ENCODE measurements around the gene SLC1A3.

Gene SLC1A3

DNA sequence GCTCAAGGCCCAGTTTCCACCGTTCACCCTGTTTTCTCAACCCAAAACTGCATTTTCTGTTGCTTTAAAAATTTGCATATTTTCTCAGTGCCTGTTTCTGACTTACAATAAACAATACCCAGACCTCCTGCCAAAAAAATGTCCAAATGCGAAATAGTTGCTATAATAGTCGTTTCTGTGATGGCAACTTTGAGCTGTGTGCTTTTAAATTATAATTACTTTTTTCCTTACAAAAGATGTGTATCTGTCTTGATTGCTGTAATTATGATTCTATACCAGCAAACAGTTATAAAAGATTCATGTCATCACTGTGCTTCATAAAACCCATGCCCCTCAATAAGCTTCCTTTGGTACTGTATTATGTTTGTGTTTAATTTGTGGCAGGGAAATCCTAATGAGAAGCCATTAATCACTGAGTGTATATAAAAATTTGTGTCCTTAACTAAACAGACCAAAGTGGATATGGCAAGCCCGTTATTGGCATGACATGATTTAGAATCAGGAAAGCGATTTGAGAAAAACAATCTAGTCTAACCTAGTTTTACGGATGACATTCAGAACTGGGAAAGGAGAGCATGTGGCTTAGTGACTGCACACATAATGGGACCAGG lies 5.4 kb upstream of the SLC1A3 start:
- DNase-seq: no peak

DNA sequence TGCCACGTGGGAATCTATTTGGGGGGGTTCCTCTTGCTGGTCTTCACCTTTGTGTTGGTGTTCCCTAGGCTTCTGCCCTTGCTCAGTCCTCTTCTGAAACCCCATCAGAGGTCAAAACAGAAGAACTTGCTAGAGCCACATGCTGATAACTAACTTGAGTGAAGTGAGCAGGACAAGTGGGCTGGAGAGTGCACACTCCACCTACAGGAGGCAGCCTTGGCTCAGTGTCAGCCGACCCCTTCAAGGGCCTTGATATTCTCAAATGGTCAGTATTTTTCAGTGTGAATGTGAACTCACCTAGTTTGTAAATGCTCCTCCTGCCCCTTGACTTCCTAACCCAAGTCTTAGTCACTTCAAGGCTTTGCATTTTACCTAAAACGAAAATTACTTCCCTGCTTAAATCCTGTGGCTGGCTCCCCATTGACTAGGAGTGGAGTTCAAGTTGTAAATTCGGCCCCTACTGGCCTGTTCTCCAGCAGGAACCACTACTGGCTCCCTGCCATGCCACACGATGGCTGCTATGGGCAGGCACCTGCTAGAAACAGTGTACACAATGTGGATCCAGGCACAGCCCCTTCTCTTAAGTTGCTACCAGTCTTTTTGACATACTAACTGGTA lies 3.6 kb upstream of the SLC1A3 start:
- no peak for DNase-seq

DNA sequence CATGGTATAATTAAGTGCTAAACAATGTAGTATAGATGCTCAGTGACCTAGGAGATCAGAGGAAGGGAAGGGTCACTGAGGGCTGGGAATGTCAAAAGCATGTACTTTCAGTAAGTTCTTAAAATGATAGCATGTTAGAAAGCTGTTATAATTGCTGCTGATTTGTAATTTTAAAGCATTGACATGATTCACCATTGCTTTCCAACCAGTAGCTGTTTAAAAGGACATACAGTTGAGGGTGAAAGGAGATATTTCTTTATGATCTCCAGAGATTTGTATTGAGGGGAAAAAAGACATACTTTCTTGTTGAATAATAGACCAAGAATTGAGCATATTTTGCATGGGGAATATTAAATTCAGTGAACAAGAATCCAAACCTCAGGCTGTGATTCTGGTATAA lies 1.2 kb upstream of the SLC1A3 start:
- DNase-seq: no peak

- no peak for DNase-seq
Measured at GRCh38 chr5:36606036-36606427, 374 bp upstream of the SLC1A3 start.

GRCh38 chr5:36607114-36607571 lies 737 bp downstream of the SLC1A3 start:
- DNase-seq: peak; percentile 41

DNA sequence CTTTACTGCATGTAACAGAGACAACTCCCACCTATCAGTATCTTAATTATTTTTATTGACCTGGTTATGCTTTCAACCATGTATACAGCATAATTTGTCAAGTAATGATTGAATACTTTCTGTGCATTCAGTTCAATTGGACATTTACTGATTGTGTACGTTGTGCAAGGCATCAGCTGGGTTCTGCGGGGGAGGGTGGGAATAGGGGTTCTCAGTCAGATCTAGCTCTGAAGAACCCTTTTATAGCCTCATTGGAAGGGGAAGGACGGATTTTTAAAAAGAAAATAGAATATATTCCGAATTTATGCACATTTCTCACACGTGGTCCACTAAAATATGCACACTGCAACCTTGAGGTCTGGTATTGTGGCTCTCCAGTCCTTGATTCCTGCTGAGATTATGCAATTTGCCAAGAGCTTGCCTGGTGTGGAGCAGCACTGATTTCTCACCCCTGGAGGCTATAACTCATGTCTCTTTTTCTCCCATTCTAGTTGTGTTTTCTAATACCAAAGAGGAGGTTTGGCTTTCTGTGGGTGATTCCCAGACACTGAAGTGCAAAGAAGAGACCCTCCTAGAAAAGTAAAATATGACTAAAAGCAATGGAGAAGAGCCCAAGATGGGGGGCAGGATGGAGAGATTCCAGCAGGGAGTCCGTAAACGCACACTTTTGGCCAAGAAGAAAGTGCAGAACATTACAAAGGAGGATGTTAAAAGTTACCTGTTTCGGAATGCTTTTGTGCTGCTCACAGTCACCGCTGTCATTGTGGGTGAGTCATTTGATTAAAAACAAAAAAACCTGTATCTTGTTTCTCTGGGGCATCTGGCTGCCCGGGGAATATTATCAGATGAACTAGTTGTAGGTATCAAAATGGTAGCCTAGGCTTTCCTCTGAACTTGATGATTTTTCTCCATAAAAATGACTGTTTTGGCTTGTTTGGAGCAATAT lies 1.7 kb downstream of the SLC1A3 start:
- DNase-seq: no peak

- DNase-seq: no peak
Measured at GRCh38 chr5:36610621-36611020, 4.2 kb downstream of the SLC1A3 start.

DNA sequence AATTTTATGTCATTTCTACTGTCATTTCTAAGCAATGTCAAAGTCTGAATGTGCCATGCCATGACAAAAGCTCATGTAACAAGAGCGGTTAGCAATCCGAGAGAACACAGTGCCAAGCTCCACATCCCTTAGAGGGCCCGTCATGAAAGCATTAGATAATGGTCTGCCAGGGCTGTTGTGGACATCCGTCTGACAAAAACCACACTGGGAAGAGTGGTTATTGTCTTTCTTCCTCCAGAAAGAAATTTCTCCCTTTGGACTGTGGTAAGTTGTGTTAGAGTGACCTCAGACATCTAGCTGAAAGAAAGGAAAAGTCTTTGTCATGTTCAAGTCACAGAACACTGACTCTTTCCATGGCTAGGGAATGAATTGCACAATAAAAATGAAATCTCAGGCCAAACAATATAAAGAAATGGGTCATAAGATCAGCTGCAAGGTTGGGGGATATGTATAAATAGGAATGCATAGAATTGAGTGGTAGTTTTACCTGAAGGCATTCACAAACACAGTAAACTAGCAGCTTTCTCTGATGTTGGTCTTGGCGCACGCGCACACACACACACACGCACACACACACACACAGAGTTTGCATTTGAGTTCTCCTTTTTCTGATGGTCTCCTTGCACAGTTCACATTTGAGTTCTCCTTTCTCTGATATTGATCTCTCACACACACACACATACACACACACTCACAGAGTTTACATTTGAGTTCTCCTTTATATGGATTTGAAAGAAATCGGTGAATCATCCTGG lies 5.3 kb downstream of the SLC1A3 start:
- DNase-seq: no peak

GRCh38 chr5:36613241-36613640 lies 6.8 kb downstream of the SLC1A3 start:
- DNase-seq: no peak

- DNase-seq: no peak
Measured at GRCh38 chr5:36613771-36614656, 7.6 kb downstream of the SLC1A3 start.

DNA sequence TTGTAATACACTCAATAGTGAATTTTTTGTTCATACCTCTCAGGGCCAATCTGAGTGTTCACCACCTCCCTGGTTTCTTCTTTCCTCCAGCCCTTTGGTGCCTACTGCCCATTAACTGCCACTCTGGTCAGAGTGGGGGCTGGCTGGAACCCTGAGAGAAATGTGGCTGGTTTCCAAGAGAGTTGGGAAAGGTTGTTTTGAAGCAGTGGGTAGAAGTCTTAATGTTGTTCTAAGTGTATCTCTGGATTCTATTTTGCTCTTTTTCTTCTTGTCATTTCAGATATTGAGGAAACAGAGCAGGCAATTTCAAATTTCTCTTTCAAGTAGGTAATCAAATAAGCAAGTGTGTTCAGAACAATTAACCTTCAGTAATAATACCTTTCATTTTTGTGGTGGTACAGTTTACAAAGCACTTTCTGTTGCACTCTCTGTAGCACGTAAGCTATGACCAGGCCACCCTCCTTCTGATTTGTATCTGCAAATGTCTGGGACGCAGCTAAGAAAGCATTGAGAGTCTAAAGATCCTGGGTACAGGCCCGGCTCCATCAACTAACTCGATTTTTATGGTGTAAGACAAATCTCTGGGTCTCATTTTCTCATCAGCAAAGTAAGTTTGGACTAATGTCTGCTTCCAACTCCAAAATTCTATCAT lies 8.4 kb downstream of the SLC1A3 start:
- no peak for DNase-seq

DNA sequence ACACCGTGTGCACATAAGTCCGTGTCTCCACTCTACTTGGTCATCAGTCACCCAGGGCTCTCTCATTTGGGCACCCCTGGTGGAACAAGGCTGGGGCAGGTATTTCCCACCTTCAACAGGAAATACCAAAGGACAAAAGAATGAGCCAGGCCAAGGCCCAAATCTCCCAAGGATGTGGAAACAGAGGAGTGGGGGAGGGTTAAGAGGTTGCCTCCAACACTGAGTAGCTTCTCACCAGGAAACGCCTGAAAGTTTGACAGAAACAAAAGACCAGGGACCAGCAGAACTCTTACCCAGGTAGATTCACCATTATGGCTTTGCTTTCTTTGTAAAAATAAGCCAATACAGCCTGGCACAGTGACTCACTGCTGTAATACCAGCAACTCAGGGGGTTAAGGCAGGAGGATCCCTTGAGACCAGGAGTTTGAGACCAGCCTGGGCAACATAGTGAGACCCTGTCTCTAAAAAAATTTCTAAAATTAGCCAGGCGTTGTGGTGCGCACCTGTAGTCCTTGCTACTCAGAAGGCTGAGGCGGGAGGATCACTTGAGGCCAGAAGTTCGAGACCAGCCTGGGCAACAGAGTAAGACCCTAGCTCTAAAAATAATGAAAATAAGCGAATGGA lies 12.7 kb downstream of the SLC1A3 start:
- DNase-seq: no peak

- no peak for DNase-seq
Measured at GRCh38 chr5:36621985-36622384, 15.6 kb downstream of the SLC1A3 start.

- DNase-seq: no peak
Measured at GRCh38 chr5:36623832-36624231, 17.4 kb downstream of the SLC1A3 start.

- no peak for DNase-seq
Measured at GRCh38 chr5:36624277-36624676, 17.9 kb downstream of the SLC1A3 start.

- no peak for DNase-seq
Measured at GRCh38 chr5:36628695-36629094, 22.3 kb downstream of the SLC1A3 start.

DNA sequence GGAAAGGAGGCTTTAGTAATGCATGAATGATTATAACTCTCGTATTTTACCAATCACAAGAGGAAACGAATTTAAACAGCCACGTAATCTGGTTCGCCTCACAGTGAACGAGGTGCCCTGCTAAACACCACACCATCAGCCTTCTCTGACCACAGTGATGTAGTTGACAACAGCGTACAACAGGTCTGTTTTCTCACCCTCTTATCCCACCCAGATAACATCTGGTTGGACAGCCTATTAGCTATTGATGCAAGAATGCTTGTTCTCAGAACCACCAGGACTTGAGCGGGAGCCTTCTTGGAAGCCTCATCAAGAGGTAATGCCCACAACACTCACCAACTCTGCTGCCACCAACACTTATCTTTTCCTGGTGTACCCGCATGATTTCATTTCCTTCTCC lies 23.3 kb downstream of the SLC1A3 start:
- no peak for DNase-seq

GRCh38 chr5:36630201-36631145 lies 24.1 kb downstream of the SLC1A3 start:
- DNase-seq: no peak

- no peak for DNase-seq
Measured at GRCh38 chr5:36631154-36631553, 24.7 kb downstream of the SLC1A3 start.

Measured in NCI-H526 treated with DMSO at 0.1 percent for 48 hours (cell line).